ENCODE data around the gene STRN4.

STRN4 gene

DNA sequence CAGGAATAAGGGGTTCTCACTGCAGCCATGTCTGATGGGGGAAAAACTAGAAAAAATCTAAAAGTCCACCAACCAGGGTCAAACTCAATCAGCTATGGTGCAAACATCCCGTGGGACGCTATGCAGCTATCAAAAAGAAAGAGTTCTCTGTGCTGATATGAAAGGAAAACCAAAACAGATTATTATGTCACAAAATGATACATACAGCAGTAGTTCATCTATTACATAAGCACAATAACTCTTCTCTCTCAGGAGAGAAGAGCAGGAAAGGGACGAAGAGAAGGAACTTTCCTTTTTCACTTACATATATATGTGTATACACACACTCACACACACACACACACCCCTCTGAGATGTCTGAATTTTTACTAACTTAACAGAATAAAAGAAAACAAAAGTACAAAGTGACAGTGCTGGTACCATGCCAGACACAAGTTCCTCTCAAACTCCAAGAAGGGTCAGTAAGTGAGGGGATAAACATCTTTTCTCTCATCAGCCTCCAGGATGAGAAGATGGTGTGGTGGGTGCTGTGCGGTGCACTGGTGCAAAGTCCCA is 3.2 kb downstream of the STRN4 start:
- no peak for DNase-seq (ENCODE audit: low read depth, low spot score)

DNA sequence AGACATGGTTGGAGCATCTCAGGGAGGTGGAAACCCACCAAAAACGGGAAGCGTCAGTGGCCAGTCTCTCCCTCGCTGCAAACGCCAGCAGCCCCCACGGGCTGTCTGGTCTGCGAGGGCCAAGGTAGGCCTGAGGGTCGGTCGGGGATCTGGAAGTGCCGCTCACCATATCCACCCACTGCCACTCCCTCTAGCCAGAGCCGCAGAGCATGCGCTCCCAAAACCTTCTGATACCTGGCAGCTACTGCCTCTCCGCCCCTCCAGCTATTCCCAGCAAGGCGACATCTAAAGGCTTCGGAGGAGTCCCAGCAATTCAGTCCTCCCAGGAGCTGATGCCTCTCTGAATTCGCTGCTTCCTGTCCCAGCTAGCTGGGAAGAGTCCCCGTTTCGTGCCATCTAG is 4.8 kb downstream of the STRN4 start:
- DNase-seq (ENCODE audit: low read depth, low spot score): no peak

DNA sequence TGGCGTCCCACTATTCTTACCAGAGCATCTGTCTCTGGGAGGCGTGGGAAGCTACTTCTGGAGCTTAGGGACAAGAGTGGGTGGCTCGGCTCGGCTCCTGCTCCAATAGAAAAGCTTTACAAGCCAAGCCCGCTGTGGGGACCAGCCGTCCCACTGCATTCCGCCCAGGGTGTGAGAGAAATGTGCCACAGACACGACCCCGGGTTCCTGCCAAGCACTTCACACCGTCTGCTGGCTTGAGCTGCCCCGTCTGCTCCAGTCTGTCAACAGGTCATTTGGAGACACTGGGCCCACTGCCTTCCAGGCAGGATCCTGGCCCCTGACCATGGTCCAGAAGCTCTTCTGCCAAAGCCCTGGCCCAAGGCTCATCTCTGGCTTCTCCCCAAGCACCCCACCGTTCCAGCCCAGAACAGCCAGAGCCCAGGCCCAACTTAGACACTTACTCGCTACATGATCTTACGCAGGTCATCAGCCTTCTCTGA is 6.9 kb downstream of the STRN4 start:
- no peak for DNase-seq (ENCODE audit: low read depth, low spot score)

DNA sequence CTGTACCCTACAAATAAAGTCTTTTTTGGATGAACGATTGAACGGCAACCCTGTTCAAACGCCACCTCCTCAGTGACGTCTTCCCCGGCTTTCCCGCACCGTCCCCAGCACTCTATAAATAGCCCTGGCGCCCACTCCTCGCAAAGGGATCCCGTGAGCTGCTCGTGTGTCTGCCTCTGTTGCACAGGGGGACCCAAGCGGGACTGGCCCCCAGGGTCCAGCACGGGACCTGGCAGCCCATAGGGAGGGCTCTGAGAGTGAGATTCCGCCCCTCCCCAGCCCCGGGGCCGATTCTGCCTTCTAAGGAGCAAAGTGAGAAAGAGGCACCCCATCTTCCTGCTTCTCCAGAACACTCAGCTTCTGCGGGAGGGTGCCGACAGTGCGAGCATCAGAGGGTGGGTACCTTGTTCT is 8.5 kb downstream of the STRN4 start:
- no peak for DNase-seq (ENCODE audit: low read depth, low spot score)

DNA sequence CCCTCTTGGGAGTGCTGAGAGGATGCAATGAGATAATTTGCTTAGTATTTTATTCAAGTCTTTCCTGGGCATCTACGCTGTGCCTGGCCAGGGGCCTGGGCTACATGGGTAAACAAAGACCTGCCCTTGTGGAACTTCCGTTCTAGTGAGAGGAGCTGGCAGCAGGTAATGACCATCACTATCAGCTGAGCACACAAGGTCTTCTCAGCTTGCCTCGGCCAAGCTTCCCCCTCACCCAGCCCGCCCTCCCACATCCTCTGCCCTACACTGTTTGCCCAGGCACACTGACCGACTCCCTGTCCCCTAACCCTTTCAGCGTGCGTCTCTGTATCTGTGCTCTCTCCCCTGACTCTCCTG is 9.0 kb downstream of the STRN4 start:
- DNase-seq (ENCODE audit: low read depth, low spot score): no peak

DNA sequence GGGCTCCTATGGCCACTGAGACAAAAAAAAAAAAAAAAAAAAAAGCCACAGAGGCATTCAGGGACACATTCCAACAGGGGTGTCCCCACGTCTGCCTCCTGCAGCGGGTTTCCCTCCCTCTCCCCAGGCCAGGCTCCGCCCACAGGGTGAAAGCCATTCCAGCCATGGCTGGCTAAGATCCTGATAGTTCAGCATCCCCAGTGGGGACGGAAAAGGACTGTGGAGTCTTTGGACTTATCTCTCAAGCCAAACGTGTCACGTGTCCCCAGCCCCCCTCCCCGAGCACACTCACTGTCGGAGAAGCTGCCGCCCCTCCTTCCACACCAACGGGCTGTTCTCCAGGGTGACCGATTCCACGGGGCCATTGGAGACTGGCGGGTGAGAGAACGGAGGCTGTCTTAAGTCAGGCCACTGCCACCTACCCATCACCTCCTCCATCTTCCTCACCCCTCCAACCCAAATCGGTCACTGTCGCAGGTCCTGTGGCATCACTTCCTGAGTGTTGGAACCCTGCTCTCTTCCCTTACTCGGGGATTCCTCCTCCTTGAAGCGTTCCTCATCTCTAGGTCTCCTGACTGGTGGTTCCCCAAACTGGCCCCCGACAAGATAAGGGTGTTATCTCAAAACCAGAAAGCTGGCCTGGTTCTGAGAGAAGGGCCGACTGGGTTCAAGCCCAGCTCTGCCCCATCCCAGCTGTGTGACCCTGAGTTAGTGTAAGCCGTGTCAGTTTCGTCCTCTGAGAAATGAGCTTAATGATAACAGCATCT is 9.5 kb downstream of the STRN4 start:
- DNase-seq (ENCODE audit: low read depth, low spot score): no peak

DNA sequence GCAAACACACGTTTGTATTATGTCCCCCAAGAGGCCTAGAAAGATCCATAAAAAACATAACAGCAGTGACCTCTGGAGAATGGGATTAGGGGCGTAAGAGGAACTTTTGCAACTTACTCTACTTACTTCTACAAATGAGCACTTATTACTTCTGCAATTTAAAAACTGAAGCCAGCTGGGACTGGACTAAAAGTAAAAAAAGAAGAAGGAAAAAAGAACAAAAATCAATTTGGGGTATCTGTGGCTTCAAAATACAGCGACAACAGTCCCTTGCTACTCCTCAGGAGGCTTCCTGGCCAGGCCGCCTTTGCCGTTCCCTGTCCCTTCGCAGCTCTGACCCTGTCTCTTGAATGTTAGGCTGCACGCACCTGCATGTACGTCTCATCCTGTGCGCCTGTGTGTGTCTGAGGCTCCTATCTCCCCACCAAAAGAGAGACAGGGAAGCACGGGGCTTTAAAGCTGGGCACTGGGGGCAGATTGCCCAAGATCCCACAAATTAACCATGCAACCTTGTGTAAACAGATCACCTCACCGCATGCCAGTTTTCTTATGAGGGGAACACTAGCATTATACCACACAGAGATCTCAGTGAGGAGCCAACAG is 12.5 kb downstream of the STRN4 start:
- DNase-seq (ENCODE audit: low read depth, low spot score): no peak

DNA sequence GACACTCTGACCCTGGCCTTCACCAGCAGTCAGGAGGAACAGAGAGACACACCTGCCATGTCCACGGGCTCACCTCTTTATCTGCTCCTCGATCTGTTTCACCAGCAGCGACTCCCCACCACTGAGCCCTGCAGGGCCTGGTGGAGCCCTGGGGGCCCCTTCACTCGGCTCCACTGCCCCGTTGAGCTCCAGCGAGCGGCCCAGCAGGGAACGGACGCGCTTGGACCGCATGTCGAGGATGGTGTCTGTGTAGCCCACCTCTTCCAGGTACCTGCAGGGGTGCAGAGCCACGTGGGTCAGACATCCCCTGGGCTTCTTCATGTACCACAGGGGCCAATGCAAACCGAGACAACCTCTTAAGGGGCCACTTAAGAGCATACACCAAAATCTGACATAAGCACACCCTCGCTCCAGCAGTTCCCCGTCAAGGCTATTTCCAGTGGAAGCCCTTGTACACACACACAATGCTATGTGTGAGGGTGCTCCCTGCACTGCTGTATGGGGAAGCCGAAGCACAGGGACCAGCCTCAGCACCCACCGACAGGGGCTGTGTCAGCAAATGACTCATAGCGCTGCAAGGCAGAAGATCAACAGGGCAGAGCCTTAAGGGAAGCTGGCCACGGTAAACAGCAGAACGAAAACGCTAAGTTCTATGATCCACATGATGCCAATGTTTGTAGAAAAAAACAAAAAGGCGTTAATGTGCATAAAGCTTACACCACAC is 13.1 kb downstream of the STRN4 start:
- DNase-seq (ENCODE audit: low read depth, low spot score): peak; percentile 55

DNA sequence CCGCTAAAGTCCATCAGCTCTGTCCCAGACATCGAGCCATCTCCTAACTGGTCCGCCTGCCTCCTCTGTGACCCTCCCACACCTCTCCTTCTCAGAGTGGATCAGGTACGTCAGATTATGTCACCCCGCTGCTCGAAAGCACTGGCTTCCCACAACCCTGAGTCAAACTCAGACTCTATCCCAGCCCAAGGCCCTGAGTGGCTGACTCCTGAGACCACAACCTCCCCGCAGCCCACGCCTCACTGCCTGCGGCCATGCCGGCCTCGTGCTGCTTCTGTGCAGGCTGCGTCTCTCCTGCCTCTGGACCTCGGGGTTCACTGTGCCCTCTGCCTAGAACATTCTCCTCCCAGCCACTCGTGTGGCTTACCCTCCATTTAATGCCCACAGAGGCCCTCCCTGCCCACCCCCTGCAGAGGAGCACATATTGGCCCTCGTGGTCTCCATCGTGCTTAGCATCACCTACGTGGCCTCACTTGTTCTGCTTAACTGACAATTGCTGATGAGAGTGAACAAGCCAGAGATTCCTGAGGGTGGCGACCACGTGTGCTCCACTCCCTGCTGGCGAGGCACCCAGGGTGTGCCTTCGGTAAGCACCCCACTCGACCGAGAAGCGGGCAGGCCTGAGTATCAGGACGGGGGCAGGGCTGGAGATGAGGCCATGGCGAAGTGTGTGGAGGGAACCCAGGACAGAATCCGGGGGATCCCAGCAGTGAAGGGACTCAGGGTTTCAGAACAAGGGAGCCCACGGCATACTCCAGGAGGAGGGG is 13.9 kb downstream of the STRN4 start:
- peak; percentile 73 for DNase-seq (ENCODE audit: low read depth, low spot score)

DNA sequence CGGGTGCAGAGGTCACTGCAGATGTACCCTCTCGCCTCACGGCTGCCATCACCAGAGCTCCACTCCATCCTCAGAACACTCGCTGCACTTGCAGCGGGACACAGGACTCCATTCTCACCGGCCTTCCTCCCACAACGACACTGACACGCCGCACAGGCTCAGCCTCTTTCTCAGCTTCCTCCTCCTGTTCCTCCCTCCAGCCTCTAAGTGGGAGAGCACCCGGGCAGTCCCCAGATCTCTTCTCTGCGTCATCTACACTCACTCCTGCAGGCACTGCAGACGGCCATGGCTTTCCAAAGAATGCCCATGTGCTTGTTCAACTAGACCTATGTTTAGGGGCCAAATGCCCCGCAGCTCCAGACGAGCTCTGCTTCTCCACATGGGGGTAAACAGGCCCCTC is 14.7 kb downstream of the STRN4 start:
- peak; percentile 27 for DNase-seq (ENCODE audit: low read depth, low spot score)

DNA sequence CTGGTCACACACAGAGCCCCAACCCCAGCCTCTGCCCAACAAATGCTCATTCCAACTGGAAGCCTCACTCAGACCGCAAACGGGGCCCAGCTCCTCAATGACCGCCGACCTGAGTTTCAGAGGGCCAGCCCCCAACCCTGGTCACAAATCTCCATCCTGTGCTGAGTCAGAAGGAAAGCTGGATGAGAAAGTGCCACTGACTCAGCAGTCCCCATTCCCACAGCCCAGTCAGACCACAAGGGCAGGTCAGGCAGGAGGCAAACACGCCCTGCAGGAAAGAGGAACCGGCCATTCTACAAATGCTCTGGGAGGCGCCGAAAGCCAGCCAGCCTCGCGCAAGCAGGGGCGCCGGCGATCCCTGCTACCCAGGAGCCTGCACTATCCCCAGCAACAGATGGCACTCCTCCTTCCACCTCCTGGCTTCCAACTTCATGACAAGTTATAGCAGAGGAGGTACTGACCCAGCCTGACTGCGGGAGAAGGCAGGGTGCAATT is 15.2 kb downstream of the STRN4 start:
- DNase-seq (ENCODE audit: low read depth, low spot score): peak; percentile 96

DNA sequence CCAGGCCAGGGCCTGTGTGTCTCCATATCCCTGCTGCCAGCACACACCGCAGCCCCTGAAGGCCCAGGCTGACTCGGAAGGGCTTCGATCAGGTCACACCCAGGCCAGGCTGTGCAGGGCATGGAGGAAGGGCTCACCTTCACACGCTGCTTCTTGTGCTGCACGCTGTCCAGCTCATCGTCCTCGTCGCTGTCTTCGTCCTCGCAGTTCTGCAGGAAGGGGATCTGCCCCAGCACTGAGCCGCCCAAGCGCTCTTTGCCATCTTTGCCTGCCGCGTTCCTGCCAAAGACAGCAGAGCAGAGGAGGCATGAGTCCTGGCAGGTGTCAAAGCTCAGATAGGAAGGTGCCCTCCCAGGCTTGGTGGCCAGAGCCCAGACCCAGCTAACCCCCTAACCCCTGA is 15.7 kb downstream of the STRN4 start:
- DNase-seq (ENCODE audit: low read depth, low spot score): no peak

DNA sequence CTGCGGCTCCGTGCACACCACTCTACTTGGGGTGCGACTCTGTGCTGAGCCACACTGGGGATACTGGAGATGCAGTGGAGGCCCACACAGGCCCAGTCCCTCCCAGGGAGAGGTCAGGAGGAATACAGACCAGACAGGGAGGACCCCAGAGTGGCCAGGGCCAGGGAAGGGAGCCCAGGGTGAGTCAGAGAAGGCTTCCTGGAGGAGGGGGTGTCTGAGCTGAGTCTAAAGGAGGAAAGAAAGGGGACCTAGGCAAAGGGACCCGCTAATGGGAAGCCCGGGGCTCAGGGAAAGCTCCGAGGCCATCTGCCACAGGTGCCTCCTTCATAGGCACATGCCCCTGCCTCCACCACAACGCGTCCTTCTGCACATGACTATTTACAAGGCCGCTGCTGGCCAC is 16.1 kb downstream of the STRN4 start:
- DNase-seq (ENCODE audit: low read depth, low spot score): no peak

DNA sequence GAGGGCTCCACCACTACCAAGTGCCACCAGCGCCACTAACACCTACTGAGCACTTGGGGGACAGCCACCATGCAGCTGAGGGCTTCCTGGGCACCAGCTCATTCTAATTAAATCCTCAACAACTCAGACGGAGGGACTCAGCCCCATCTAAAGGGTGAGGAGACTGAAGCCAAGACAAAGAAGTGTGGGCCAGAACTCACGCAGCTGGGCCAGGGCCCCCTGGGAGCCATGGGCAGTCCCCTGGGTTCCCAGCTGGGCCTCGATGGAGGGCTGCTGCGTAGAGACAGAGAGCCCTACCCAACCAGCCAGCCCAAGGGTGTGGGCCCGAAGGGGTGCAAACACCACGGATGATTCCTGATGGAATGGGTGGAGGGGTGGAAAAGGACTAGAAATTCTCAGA is 16.6 kb downstream of the STRN4 start:
- DNase-seq (ENCODE audit: low read depth, low spot score): no peak

DNA sequence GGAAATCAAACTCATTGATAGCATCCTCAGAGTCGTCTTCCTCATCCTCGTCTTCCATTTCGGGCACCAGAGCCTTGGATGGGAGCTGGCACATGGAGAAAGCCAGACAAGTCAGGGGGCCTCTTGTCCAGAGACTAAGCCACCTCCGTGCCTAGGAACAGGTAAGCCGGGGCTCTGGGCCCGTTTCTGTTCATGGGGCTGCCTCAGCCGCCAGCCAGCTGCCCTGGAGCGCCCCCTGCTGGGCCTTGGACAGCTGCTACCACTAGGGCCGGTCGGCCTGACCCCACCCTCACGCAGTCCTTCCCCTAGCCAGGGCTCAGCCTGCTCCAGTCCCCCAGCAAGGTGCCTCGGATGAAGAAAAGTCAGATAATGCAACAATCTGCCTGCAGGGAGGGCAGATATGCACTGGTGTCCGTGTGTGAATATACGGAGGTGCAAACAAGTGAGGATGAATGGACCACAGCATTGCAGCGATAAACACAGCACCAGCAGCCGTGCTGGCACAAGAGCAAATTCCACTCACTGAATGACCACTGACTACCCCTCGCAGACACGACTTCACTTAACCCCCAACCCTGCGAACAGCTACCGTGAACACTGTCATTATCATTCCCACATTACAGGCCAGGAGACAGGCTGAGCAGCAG is 17.4 kb downstream of the STRN4 start:
- peak; percentile 82 for DNase-seq (ENCODE audit: low read depth, low spot score)

DNA sequence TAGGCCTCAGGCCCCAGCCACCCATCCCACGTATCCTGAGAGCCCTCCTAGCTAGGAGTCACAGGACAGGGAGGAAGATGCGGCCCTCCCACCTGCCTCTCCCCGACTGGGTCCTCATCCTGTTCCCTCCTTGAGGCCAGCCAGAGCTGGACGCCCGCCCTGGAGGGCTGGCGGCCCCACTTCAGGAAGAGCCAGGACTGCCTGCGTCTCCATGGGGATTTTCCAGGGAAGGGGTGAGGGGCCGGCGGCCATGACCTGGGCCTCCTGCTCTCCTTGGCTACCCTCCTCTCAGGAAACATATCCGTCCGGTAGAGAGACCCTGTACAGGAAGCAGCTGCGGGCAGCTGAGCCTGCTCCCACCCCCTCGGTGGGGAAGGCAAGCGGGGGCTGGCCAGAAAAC is 18.0 kb downstream of the STRN4 start:
- no peak for DNase-seq (ENCODE audit: low read depth, low spot score)

DNA sequence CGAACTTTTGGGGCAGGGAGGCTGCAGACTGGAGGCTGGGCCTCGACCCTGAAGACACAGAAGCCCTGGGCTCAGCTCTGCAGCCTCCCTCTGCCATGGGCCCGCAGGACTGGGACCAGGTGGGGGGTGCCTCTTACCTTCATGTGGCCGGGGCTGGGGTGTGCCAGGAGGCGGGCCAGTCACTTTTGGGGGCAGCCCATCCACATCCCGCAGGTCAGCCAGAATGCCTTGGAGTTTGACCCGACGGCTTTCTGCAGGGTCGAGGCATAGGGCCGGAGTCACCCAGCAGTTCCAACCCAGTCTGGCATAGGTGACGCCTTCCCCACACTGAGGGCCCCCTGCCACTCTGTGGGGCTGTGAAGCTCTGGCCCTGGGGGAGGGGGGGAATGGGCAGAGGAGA is 18.5 kb downstream of the STRN4 start:
- DNase-seq (ENCODE audit: low read depth, low spot score): no peak

DNA sequence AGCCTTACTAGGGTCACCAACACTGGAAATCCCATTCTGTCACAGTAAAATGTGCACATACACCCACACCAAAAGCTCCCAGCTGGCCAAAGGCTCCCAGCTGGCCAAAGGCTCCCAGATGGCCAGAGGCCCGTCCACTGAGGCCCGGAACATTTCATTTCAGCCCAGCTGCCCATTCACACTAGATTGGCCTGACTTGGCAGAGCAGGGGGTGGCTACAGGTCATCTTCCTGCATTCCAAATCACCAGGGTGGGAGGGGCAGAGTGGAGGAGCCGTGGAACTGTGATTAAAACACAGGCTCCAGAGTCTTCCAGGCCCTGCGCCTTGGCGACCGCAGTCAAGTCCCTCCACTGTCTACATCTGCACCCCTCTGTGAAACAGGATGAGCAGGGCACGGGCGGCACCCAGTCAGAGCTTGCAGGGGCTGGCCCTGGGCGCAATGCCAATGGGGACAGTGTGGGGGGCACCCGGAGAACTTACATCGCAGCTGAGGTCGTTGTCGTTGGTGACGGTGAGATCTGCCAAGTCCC is 19.2 kb downstream of the STRN4 start:
- DNase-seq (ENCODE audit: low read depth, low spot score): no peak

DNA sequence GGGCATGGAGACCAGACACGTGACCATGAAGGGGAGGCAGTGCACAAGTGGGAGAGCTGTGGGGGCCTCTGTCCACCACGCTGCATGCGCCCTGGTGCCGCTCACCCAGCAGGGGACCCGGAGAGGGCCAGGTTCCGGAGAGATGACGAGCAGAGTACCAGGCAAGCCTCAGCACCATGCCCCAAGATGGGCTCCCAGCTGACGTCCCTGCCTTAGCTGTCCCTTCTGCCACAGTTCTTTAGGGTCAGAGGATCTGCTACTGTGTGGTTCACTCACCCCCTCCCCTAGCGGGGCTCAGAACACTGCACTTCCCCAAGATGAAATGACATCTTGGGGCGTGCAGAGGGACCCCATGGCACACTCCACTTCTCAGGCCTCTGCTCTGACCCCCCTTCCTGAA is 19.7 kb downstream of the STRN4 start:
- DNase-seq (ENCODE audit: low read depth, low spot score): no peak

DNA sequence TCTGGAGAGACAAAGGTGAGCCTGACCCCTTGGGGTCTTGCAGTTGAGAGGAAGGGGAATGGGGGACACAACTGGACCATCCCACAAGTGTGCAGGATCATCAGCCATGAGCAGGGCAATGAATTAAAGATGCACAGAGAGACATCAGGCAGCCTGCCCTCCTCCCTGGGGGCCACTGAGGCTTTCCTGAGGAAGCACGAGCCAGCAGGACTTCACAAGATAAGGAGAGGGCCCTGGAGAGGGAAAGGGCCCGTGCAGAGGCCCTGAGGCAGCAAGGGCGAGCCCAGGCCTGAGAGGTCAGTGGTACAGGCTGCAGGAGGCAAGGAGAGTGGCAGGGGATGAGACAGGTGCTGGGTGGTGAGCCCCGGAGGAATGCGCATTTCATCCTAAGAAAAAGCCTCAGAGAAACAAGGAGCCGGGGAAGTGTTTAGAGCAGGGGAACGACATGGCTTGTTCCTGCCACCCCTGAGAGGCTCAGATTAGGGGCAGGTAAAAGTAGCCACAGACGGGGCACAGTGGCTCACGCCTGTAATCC is 20.3 kb downstream of the STRN4 start:
- no peak for DNase-seq (ENCODE audit: low read depth, low spot score)
